Nephron (organoid): Measurements from ENCODE around the gene COL4A6.

Experiments
- H3K27ac Mint-ChIP-seq, 3 experiments: 2 replicates each; pipeline ENCODE4 v1.8.0; 2020; ENCODE audit warnings: mixed read lengths in 3 of 3, mild to moderate bottlenecking in 2 of 3, moderate library complexity in 1 of 3
- H3K27me3 Mint-ChIP-seq: 2 replicates; pipeline ENCODE4 v1.8.0; 2021; ENCODE audit warnings: low read depth, mild to moderate bottlenecking, moderate library complexity, mixed read lengths
- H3K36me3 Mint-ChIP-seq: 2 replicates; pipeline ENCODE4 v1.8.0; 2020; ENCODE audit warnings: low read depth, mixed read lengths
- H3K4me1 Mint-ChIP-seq: 2 replicates; pipeline ENCODE4 v1.8.0; 2020; ENCODE audit warnings: mixed read lengths
- H3K4me3 Mint-ChIP-seq, 3 experiments: 2 replicates each; pipeline ENCODE4 v1.8.0; 2020; ENCODE audit warnings: mild to moderate bottlenecking in 3 of 3, mixed read lengths in 3 of 3, moderate library complexity in 2 of 3
- H3K9me3 Mint-ChIP-seq: 2 replicates; pipeline ENCODE4 v1.8.0; 2020; ENCODE audit warnings: mixed read lengths
- CTCF ChIP-seq, 3 experiments: fragments of 200-600 bp; sonication (generic); IDR thresholded peaks; one replicate each; pipeline ENCODE4 v1.5.0; 2021; ENCODE audit warnings: antibody characterized with exemption in 3 of 3; ENCODE audit not compliant: unreplicated experiment in 3 of 3

Gene COL4A6

GRCh38 chrX:108165383-108166111, 272.7 kb downstream of the COL4A6 start:
- peak; percentile 54 to 61 (median 56) for TF ChIP-seq CTCF (IDR thresholded peaks at IDR 0.05; ENCODE audit: unreplicated experiment in 3 of 3)
- Mint-ChIP-seq H3K36me3 (peaks cover 5% of the 10 kb centered on the region), H3K27ac (peak overlapping the region; percentile 41 to 84 (median 73)), H3K4me1 (peaks cover 14% of the 10 kb centered on the region), H3K4me3 (no peak overlapping the region), H3K9me3 (no peaks in the 10 kb centered on the region), H3K27me3 (no peaks in the 10 kb centered on the region)

GRCh38 chrX:108163333-108164082, 274.7 kb downstream of the COL4A6 start:
- no peak for TF ChIP-seq CTCF (IDR thresholded peaks at IDR 0.05; ENCODE audit: unreplicated experiment in 3 of 3)
- no peaks in the 10 kb centered on the region for H3K9me3 Mint-ChIP-seq
- no peaks in the 10 kb centered on the region for H3K27me3 Mint-ChIP-seq
- no peaks in the 10 kb centered on the region for H3K36me3 Mint-ChIP-seq
- peaks cover 14% of the 10 kb centered on the region for H3K4me1 Mint-ChIP-seq
- H3K4me3 Mint-ChIP-seq: no peak overlapping the region
- peak overlapping the region in 1 of 3 experiments; percentile 9 for H3K27ac Mint-ChIP-seq

GRCh38 chrX:108162265-108162664, 276.0 kb downstream of the COL4A6 start:
- H3K27me3 Mint-ChIP-seq: no peaks in the 10 kb centered on the region
- H3K9me3 Mint-ChIP-seq: no peaks in the 10 kb centered on the region
- no peaks in the 10 kb centered on the region for H3K36me3 Mint-ChIP-seq
- no peak for TF ChIP-seq CTCF (IDR thresholded peaks at IDR 0.05; ENCODE audit: unreplicated experiment in 3 of 3)
- H3K4me1 Mint-ChIP-seq: peaks cover 10% of the 10 kb centered on the region
- H3K27ac Mint-ChIP-seq: no peak overlapping the region
- no peak overlapping the region for H3K4me3 Mint-ChIP-seq

- Mint-ChIP-seq H3K4me1 (peaks cover under 1% of the 10 kb centered on the region), H3K36me3 (peaks cover 6% of the 10 kb centered on the region), H3K27ac (no peak overlapping the region), H3K9me3 (no peaks in the 10 kb centered on the region), H3K4me3 (no peak overlapping the region), H3K27me3 (no peaks in the 10 kb centered on the region)
- TF ChIP-seq CTCF (IDR thresholded peaks at IDR 0.05; ENCODE audit: unreplicated experiment in 3 of 3): no peak
These were observed 277.9 kb downstream of the COL4A6 start for GRCh38 chrX:108160309-108160708.

- no peaks in the 10 kb centered on the region for H3K27me3 Mint-ChIP-seq
- peaks cover 10% of the 10 kb centered on the region for H3K36me3 Mint-ChIP-seq
- H3K4me1 Mint-ChIP-seq: no peaks in the 10 kb centered on the region
- H3K27ac Mint-ChIP-seq: no peak overlapping the region
- TF ChIP-seq CTCF (IDR thresholded peaks at IDR 0.05; ENCODE audit: unreplicated experiment in 3 of 3): no peak
- no peaks in the 10 kb centered on the region for H3K9me3 Mint-ChIP-seq
- H3K4me3 Mint-ChIP-seq: no peak overlapping the region
These were observed 279.1 kb downstream of the COL4A6 start for GRCh38 chrX:108159028-108159670.
